ENCODE measurements around the gene ABCA3. TPM values are rescaled to one million over a fixed set of nuclear protein-coding genes. Genes with fewer than 3 reads are reported as not detected.

Gene ABCA3
- total and polyA plus RNA-seq, 2 donors (not counting 1 experiment from before 2014, with no cell fraction given), result 1.7 to 6.1 TPM

DNA sequence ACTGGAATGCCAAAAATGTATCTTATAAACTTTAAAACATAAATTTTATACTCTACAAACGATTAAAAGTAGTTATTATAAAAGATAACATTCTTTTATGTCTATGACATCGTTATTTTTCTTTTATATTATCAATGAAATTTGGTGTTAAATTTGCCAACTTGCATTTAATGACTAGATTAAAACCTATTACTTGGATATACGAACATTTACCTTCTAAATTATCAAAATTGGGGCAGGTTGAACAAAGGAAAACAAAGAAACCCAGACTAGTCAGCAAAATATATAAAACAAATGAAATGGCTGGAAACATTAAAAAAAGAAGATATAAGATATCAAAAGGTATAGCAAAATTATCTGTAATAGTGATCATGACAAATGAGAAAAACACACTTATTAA is 34.1 kb upstream of the ABCA3 start:
- Histone ChIP-seq H3K4me1 (ENCODE audit: control insufficient read depth, extremely low read depth, insufficient read depth, low read length) (no peaks in the 10 kb centered on the region), H3K79me2 (ENCODE audit: control insufficient read depth, insufficient read depth, low read length) (no peaks in the 10 kb centered on the region), H3K9me3 (ENCODE audit: control insufficient read depth, insufficient read depth, low read depth, low read length) (no peaks in the 10 kb centered on the region), H4K20me1 (ENCODE audit: control insufficient read depth, extremely low read depth, insufficient read depth, low read length) (no peaks in the 10 kb centered on the region), H3K4me3 (replicated peaks in 1 of 4; ENCODE audit: control extremely low read depth in 1 of 4, insufficient read depth in 1 of 4, low read depth in 3 of 4, low read length in 4 of 4) (no peak overlapping the region), H3K27ac (ENCODE audit: insufficient read depth, low read length) (no peak overlapping the region), H3K4me2 (ENCODE audit: extremely low read depth, insufficient read depth, low read length) (no peak overlapping the region), H3K27me3 (ENCODE audit: control insufficient read depth, insufficient read depth, low read length) (peaks cover 7% of the 10 kb centered on the region), H3K9ac (ENCODE audit: insufficient read depth, low read length) (no peak overlapping the region), H2AFZ (ENCODE audit: low read length) (no peak overlapping the region), H3K36me3 (ENCODE audit: control insufficient read depth, insufficient read depth, low read length) (no peaks in the 10 kb centered on the region)
- no peak for DNase-seq (ENCODE audit: low read depth in 2 of 2)
- no peak for TF ChIP-seq EZH2 (IDR thresholded peaks at IDR 0.05; ENCODE audit: low read length, missing control alignments)
- TF ChIP-seq, protein P1, sequence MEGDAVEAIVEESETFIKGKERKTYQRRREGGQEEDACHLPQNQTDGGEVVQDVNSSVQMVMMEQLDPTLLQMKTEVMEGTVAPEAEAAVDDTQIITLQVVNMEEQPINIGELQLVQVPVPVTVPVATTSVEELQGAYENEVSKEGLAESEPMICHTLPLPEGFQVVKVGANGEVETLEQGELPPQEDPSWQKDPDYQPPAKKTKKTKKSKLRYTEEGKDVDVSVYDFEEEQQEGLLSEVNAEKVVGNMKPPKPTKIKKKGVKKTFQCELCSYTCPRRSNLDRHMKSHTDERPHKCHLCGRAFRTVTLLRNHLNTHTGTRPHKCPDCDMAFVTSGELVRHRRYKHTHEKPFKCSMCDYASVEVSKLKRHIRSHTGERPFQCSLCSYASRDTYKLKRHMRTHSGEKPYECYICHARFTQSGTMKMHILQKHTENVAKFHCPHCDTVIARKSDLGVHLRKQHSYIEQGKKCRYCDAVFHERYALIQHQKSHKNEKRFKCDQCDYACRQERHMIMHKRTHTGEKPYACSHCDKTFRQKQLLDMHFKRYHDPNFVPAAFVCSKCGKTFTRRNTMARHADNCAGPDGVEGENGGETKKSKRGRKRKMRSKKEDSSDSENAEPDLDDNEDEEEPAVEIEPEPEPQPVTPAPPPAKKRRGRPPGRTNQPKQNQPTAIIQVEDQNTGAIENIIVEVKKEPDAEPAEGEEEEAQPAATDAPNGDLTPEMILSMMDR (conservative IDR thresholded peaks at IDR 0.05 in 1 of 2, IDR thresholded peaks at IDR 0.05 in 1 of 2; ENCODE audit: low read depth in 1 of 2, low read length in 2 of 2), result no peak

DNA sequence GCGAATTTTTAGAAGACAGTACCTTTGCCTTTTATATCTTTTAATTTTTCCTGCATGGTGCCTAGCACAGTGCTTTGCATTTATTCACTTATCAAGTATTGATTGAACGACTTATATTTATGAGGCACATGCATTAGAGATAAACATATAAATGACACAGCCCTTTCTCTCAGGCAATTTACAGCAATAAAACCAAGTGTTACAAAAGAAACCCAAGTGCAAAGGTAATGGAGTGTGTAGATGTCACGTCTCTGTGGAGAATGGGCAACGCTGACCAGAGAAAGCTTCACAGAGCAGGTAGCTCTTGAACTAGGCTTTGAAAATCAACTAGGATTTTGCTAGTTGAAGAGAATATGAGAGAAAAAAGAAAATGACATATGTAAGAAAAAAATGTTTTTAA is 32.6 kb upstream of the ABCA3 start:
- Histone ChIP-seq H3K4me1 (ENCODE audit: control insufficient read depth, extremely low read depth, insufficient read depth, low read length) (no peaks in the 10 kb centered on the region), H2AFZ (ENCODE audit: low read length) (no peak overlapping the region), H3K27ac (ENCODE audit: insufficient read depth, low read length) (no peak overlapping the region), H3K4me2 (ENCODE audit: extremely low read depth, insufficient read depth, low read length) (no peak overlapping the region), H4K20me1 (ENCODE audit: control insufficient read depth, extremely low read depth, insufficient read depth, low read length) (no peaks in the 10 kb centered on the region), H3K36me3 (ENCODE audit: control insufficient read depth, insufficient read depth, low read length) (no peaks in the 10 kb centered on the region), H3K9ac (ENCODE audit: insufficient read depth, low read length) (no peak overlapping the region), H3K79me2 (ENCODE audit: control insufficient read depth, insufficient read depth, low read length) (no peaks in the 10 kb centered on the region), H3K9me3 (ENCODE audit: control insufficient read depth, insufficient read depth, low read depth, low read length) (no peaks in the 10 kb centered on the region), H3K27me3 (ENCODE audit: control insufficient read depth, insufficient read depth, low read length) (peaks cover 12% of the 10 kb centered on the region), H3K4me3 (replicated peaks in 1 of 4; ENCODE audit: control extremely low read depth in 1 of 4, insufficient read depth in 1 of 4, low read depth in 3 of 4, low read length in 4 of 4) (no peak overlapping the region)
- no peak for DNase-seq (ENCODE audit: low read depth in 2 of 2)
- TF ChIP-seq, protein P1 (conservative IDR thresholded peaks at IDR 0.05 in 1 of 2, IDR thresholded peaks at IDR 0.05 in 1 of 2; ENCODE audit: low read depth in 1 of 2, low read length in 2 of 2), result no peak
- TF ChIP-seq EZH2 (IDR thresholded peaks at IDR 0.05; ENCODE audit: low read length, missing control alignments), result no peak

DNA sequence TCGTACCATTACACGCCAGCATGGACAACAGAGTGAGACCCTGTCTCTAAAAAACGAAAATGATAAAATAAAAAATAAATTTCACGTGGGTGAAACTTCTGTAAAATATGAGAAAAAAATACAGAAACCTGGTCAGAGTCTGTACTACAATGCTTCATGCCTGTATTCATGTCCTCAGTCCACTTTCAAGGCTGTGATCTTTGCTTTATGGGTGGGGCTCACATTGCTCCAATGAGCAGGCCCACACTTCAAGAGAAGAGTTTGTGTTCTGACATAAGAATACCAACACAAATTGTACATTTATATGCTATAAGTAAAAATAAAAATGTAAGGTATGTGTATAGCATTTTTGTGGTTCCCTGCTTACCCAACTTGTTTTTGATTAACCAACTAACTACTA is 32.2 kb upstream of the ABCA3 start:
- H4K20me1 ChIP-seq (ENCODE audit: control insufficient read depth, extremely low read depth, insufficient read depth, low read length), result no peaks in the 10 kb centered on the region
- H3K79me2 ChIP-seq (ENCODE audit: control insufficient read depth, insufficient read depth, low read length), result no peaks in the 10 kb centered on the region
- no peaks in the 10 kb centered on the region for H3K9me3 ChIP-seq (ENCODE audit: control insufficient read depth, insufficient read depth, low read depth, low read length)
- H3K4me3 ChIP-seq (replicated peaks in 1 of 4; ENCODE audit: control extremely low read depth in 1 of 4, insufficient read depth in 1 of 4, low read depth in 3 of 4, low read length in 4 of 4), result no peak overlapping the region
- peaks cover 12% of the 10 kb centered on the region for H3K27me3 ChIP-seq (ENCODE audit: control insufficient read depth, insufficient read depth, low read length)
- H3K27ac ChIP-seq (ENCODE audit: insufficient read depth, low read length), result no peak overlapping the region
- no peak for DNase-seq (ENCODE audit: low read depth in 2 of 2)
- H3K4me1 ChIP-seq (ENCODE audit: control insufficient read depth, extremely low read depth, insufficient read depth, low read length), result no peaks in the 10 kb centered on the region
- TF ChIP-seq, protein P1 (conservative IDR thresholded peaks at IDR 0.05 in 1 of 2, IDR thresholded peaks at IDR 0.05 in 1 of 2; ENCODE audit: low read depth in 1 of 2, low read length in 2 of 2), result no peak
- no peak for TF ChIP-seq EZH2 (IDR thresholded peaks at IDR 0.05; ENCODE audit: low read length, missing control alignments)
- H3K36me3 ChIP-seq (ENCODE audit: control insufficient read depth, insufficient read depth, low read length), result no peaks in the 10 kb centered on the region
- H2AFZ ChIP-seq (ENCODE audit: low read length), result no peak overlapping the region
- no peak overlapping the region for H3K4me2 ChIP-seq (ENCODE audit: extremely low read depth, insufficient read depth, low read length)
- H3K9ac ChIP-seq (ENCODE audit: insufficient read depth, low read length), result no peak overlapping the region

All from fibroblast of lung (primary cell).